Heart left ventricle (tissue), 16 donors: Measurements from ENCODE around the gene CENATAC. TPM values are rescaled to one million over a fixed set of nuclear protein-coding genes. Genes with fewer than 3 reads are reported as not detected.
"Not testable (repeated sequence)": the region's sequence is repeated elsewhere in the genome, so short reads cannot be mapped to it uniquely, and the experiment has no call there.

Source experiments
- ATAC-seq, 4 donors: fragments of 200-7000 bp; cut with Tn5 transposase; one replicate each; pipeline ENCODE4 v1.9.1; 2020 to 2022; ENCODE audit warnings: moderate library complexity in 4 of 4, mild to moderate bottlenecking in 3 of 4, moderate number of reproducible peaks in 1 of 4
- DNase-seq, 5 donors: peaks; one replicate each; pipeline ENCODE4 v3.0.0-alpha.2; 2020
- H3K27ac ChIP-seq, 12 donors: fragments of 200-600 bp; sonication (generic) in 4 of 12; one replicate each; pipeline versions ENCODE4 v1.5.0 to v1.8.0; 2016 to 2022; ENCODE audit warnings: mild to moderate bottlenecking in 2 of 12
- H3K27me3 ChIP-seq, 9 donors: fragments of 200-600 bp; sonication (generic) in 2 of 9; one replicate each; pipeline versions ENCODE4 v1.5.1 to v1.8.0; 2016 to 2022; ENCODE audit warnings: mild to moderate bottlenecking in 3 of 9
- H3K36me3 ChIP-seq, 9 donors: fragments of 200-600 bp; sonication (generic) in 2 of 9; one replicate each; pipeline versions ENCODE4 v1.5.0 to v1.8.0; 2018 to 2022; ENCODE audit warnings: mild to moderate bottlenecking in 2 of 9
- H3K4me1 ChIP-seq, 12 donors: fragments of 200-600 bp; sonication (generic) in 4 of 12; one replicate each; pipeline versions ENCODE4 v1.5.0 to v1.8.0; 2016 to 2022; ENCODE audit warnings: mild to moderate bottlenecking in 3 of 12
- H3K4me3 ChIP-seq, 12 donors: fragments of 200-600 bp; sonication (generic) in 4 of 12; one replicate each; pipeline versions ENCODE4 v1.5.0 to v1.8.0; 2017 to 2022; ENCODE audit warnings: mild to moderate bottlenecking in 9 of 12, moderate library complexity in 4 of 12
- H3K9me3 ChIP-seq, 12 donors: fragments of 200-600 bp; sonication (generic) in 4 of 12; one replicate each; pipeline versions ENCODE4 v1.5.0 to v1.8.0; 2016 to 2022; ENCODE audit warnings: mild to moderate bottlenecking in 1 of 12
- CTCF ChIP-seq, 12 donors: fragments of 200-600 bp; sonication (generic) in 4 of 12; IDR thresholded peaks; one replicate each; pipeline versions ENCODE4 v1.5.0 to v1.8.0; 2018 to 2022; ENCODE audit warnings: antibody characterized with exemption in 12 of 12, mild to moderate bottlenecking in 5 of 12
- POLR2A ChIP-seq, 2 donors: fragments of 450-650 bp; IDR thresholded peaks; one replicate each; pipeline ENCODE4 v1.6.1; 2017; ENCODE audit warnings: antibody characterized with exemption in 2 of 2, mild to moderate bottlenecking in 2 of 2, moderate library complexity in 2 of 2
- WGBS, 4 donors: extraction: QIAGEN DNeasy Blood & Tissue Kit in 2 of 4; methylation state at CpG; one replicate each; pipeline versions ENCODE4 v1.1.5 to v1.1.7; 2013 to 2018; 5-methylcytosine and 5-hydroxymethylcytosine counted together
- intact Hi-C, 10 donors: fragments of 100-400 bp; cut with DNase I; formaldehyde crosslinking; loops; one replicate each; pipeline versions ENCODE4 v1.11.1 to v1.14.2; 2022
- polyA plus RNA-seq, 2 donors: library from polyadenylated mRNA; stranded (reverse); fragments of 200-250 nt; gene quantifications; one replicate each; pipeline ENCODE4 v1.2.3, GENCODE V29; 2013
- total RNA-seq, 9 donors: library from RNA; depleted of rRNA in 2 of 9; stranded (reverse); fragments of >200 nt in 2 of 9; fragmentation: NEBNext Ultra II Directional in 3 of 9; extraction: Animal tissue kit (Norgen Biotek cat#: 25700) in 3 of 9; gene quantifications; one replicate each; pipeline versions ENCODE4 v1.1.0 to v1.2.4, GENCODE V29; 2016 to 2023
- donor health status: ischemic (EF 13 %, LVEDD 7.1; RV severe dilation, severe dysfunction).
- donor health status: healthy with polysubstance abuse.
- donor health status: DM: no; HTN: yes; CAD: no.
- donor health status: DM: no; HTN: no; CAD: no.
- donor health status: ischemic (EF 25% LVEDD 6.9; RV normal size, moderate dysfunction).
- donor health status: ischemic (EF 25% LVEDD 5.7; RV mildly dilated, moderate dysfunction).
- donor health status: healthy.
- donor health status: DM: yes; HTN: yes; CAD: no.
- donor health status: ischemic (EF 35%, LVEDD 5.7; RV mildly dilated, moderate dysfunction).
- donor health status: nonischemic (EF 11% LVEDD 7.7; RV severe dilation, severe dysfunction).
- donor health status: DM: yes; HTN: yes; CAD: no.
- donor health status: PGD.
- donor health status: ischemic (EF 29% LVEDD 5.4; RV normal size, mild dysfunction).
- donor health status: nonischemic (EF 23%, LVEDD 6.1; RV moderate dilation, normal function).

The CENATAC gene
- total and polyA plus RNA-seq, 11 donors: 7.9 to 27.3 (median 11.7) TPM

GRCh38 chr11:118984825-118985224, 13.1 kb upstream of the CENATAC start:
- H3K4me3 ChIP-seq: no peak overlapping the region
- H3K9me3 ChIP-seq: no peaks in the 10 kb centered on the region
- H3K36me3 ChIP-seq: no peaks in the 10 kb centered on the region
- WGBS, 4 donors: 74 to 100% (median 88%) methylated on average over 1 to 2 of the region's 2 CpGs
- no peak for ATAC-seq
- DNase-seq: no peak
- H3K27me3 ChIP-seq: no peaks in the 10 kb centered on the region
- peaks cover 0 to 12% (median 4%) of the 10 kb centered on the region in 12 donors for H3K4me1 ChIP-seq
- TF ChIP-seq POLR2A (IDR thresholded peaks at IDR 0.05): no peak
- no peak for TF ChIP-seq CTCF (IDR thresholded peaks at IDR 0.05)
- H3K27ac ChIP-seq: no peak overlapping the region
- intact Hi-C loops: no loop called here

- Histone ChIP-seq H3K9me3 (no peaks in the 10 kb centered on the region), H3K36me3 (no peaks in the 10 kb centered on the region), H3K27ac (no peak overlapping the region), H3K27me3 (no peaks in the 10 kb centered on the region), H3K4me1 (no peaks in the 10 kb centered on the region), H3K4me3 (no peak overlapping the region)
- no peak for TF ChIP-seq POLR2A (IDR thresholded peaks at IDR 0.05)
- no peak for TF ChIP-seq CTCF (IDR thresholded peaks at IDR 0.05)
- intact Hi-C loops: no loop called here
- ATAC-seq (no peak), DNase-seq (no peak)
- WGBS, 4 donors: 89 to 97% (median 94%) methylated on average over 5 of the region's 5 CpGs
Measured at GRCh38 chr11:118988280-118988679, 9.7 kb upstream of the CENATAC start.

- 95 to 97% (median 96%) methylated on average over 11 to 44 of the region's 44 CpGs for WGBS, 4 donors
- H3K9me3 ChIP-seq, H3K27me3 ChIP-seq, H3K36me3 ChIP-seq, intact Hi-C loops, H3K4me3 ChIP-seq, H3K4me1 ChIP-seq, ATAC-seq, H3K27ac ChIP-seq, DNase-seq: not testable (repeated sequence)
Measured at GRCh38 chr11:118991486-118992038, 6.4 kb upstream of the CENATAC start.

- Histone ChIP-seq H3K4me3 (peak overlapping the region; percentile 53 to 95 (median 87)), H3K27ac (peak overlapping the region in 11 of 12 donors; percentile 72 to 91 (median 85)), H3K36me3 (peaks cover 0 to 33% (median 24%) of the 10 kb centered on the region in 9 donors), H3K4me1 (peaks cover 0 to 23% (median 17%) of the 10 kb centered on the region in 12 donors), H3K9me3 (no peaks in the 10 kb centered on the region), H3K27me3 (no peaks in the 10 kb centered on the region)
- ATAC-seq: peak; percentile 12 to 32 (median 22)
- TF ChIP-seq POLR2A (IDR thresholded peaks at IDR 0.05) (no peak), CTCF (IDR thresholded peaks at IDR 0.05) (no peak)
- WGBS, 4 donors: 16 to 19% (median 17%) methylated on average over 22 of the region's 22 CpGs
- intact Hi-C loops: no loop called here
- peak in 1 of 5 donors; percentile 38 for DNase-seq
Measured at GRCh38 chr11:118996926-118997626, 862 bp upstream of the CENATAC start.
